LNCAP (cell line): ENCODE measurements around the gene GAPDHS.
A peak's percentile ranks its signal among the peaks of the same experiment; 100 is the strongest.

Source experiments
- TF ChIP-seq, protein P1 (sequence below): fragments of 450-650 bp; IDR thresholded peaks from 2 replicates; pipeline ENCODE4 v1.5.1; 2017; ENCODE audit warnings: mild to moderate bottlenecking

GAPDHS gene

DNA sequence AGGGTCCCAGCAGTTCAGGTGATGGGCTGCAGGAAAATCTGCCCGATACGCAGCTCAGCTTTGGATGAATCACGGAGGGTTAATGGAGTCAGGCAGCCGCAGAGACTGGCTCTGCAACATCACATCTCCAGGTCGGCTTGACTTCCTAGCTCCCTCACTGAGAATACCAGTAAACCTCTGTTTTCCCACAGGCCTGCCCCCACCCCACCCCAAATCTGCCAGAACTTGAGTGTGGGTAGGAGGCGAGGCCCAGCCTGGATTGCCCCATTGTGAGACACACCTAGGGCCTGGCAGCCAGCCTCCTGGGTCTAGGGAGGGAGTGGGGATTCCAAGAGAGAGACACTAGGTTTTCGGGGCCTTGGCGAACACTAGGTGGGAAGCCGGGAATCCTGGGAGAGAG lies 39.3 kb upstream of the GAPDHS start:
- TF ChIP-seq, protein P1, sequence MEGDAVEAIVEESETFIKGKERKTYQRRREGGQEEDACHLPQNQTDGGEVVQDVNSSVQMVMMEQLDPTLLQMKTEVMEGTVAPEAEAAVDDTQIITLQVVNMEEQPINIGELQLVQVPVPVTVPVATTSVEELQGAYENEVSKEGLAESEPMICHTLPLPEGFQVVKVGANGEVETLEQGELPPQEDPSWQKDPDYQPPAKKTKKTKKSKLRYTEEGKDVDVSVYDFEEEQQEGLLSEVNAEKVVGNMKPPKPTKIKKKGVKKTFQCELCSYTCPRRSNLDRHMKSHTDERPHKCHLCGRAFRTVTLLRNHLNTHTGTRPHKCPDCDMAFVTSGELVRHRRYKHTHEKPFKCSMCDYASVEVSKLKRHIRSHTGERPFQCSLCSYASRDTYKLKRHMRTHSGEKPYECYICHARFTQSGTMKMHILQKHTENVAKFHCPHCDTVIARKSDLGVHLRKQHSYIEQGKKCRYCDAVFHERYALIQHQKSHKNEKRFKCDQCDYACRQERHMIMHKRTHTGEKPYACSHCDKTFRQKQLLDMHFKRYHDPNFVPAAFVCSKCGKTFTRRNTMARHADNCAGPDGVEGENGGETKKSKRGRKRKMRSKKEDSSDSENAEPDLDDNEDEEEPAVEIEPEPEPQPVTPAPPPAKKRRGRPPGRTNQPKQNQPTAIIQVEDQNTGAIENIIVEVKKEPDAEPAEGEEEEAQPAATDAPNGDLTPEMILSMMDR: no peak

DNA sequence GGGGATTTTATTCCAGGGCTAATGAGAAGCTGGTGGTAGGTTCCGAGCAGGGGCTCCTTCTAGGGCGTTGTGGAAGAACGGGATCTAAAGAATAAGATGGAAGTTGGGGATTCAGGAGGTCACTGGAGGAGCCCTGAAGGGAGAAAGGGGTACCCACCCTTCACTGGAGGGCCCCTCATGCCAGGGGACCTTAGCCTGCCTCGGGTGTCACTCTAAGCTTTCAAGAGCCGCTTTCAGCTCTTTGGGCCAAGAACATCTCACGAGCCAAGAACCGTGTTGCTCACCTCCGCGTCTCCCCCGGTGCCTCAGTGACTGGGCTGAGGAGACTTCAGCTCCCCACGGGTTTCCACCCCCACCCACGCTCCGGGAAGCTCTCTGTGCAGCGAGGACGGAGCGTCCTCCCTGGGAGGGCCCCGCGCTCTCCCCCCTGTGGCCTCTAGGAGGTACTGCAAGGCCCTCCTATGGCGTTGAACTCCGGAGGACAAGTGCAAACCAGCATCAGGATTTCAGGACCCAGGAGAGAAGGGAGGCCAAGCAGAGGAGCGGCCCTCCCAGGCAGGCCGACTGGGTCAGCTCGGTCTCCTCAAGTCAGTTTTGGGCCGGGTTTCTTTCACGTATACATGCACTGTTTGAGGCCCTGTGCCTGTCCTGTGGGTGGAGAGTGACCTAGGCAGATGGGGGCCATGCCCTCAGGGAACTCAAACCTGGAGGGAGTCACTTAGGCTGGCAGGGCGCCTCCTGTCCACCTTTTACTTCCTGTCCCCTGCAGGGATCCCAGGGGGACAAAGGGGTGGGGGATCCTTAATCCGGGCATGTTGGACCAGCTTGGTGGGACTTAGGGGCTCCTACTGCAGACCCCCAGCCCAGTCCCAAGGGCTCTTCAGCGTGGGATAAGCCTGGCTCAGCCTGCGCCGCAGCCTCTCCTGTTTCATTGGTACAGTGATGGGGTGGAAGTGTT lies 37.9 kb upstream of the GAPDHS start:
- TF ChIP-seq, protein P1: peak; percentile 89

DNA sequence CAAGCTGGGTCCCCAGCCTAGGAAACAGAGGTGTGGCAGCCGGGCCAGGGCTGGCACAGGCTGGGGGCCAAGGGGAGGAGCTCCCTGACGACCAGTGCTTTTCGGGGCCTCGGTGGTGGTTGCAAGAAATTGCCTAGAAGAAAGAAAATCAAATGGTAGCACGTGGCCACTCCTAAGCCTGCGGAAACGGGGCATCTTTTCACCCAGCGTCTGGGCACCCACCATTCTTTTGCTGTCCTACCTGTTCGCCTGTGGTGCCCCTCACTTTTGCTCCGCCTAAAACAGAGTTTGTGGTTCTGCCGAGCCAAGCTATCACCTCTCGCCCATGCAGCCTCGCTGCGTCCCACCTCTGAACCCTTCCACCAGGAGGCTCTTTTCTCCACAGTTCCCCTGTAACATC lies 35.9 kb upstream of the GAPDHS start:
- TF ChIP-seq, protein P1: no peak

DNA sequence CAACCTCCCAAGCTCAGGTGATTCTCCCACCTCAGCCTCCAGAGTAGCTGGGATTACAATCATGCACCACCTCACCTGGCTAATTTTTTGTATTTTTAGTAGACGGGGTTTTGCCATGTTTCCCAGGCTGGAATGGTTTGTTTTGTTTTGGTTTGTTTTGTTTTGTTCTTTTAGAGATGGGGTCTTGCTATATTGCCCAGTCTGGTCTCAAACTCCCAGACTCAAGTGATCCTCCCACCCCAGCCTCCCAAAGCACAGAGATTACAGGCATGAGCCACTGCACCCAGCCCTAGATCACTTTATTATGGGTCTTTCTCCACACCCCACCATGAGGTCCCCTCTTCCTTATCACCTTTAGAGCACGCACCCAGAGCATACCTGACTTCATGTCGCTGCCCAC lies 35.0 kb upstream of the GAPDHS start:
- TF ChIP-seq, protein P1: no peak

DNA sequence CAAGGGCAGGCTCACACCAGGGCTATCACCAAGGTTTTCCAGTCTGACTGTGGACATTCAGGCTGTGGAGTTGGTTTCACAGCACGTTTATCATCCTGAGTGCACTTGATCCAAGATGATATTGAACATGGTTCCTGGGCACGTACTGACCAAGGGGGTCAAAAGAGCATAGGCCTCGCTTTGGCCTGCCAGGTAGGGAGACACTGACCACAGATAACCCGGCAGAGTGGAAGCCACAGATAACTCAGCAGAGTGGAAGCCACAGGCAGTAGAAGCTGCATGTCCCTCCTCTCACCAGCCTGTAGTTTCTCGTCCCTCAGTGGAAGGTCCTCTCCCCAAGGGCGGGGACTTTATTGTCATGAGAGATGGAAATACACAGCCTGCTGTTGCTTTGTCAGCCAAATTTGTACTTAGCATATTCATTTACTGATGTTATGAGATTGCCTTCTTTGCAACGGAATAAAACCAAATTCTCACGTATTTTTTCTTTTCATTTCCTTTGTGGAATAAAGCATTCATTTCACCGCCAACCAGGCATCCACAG lies 34.2 kb upstream of the GAPDHS start:
- TF ChIP-seq, protein P1: no peak

DNA sequence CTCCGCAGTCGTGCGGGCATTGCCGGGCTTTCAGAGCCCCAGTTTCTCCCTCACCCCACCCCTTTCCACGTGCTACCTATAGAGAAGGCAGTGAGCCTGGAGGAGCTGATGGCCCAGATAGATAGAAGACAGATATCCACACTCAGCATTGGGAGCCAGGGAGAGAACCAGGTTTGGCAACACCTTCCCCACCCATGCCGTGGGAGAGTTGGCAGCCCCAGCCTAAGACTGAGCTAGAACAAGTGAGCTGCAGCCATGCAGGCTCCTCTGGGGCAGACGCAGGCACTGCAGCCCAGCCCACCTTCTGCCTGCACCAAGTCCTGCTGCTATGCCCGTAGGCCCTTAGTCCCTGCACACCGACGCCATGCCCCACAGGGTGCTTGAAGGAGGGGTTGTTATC lies 32.6 kb upstream of the GAPDHS start:
- TF ChIP-seq, protein P1: no peak

DNA sequence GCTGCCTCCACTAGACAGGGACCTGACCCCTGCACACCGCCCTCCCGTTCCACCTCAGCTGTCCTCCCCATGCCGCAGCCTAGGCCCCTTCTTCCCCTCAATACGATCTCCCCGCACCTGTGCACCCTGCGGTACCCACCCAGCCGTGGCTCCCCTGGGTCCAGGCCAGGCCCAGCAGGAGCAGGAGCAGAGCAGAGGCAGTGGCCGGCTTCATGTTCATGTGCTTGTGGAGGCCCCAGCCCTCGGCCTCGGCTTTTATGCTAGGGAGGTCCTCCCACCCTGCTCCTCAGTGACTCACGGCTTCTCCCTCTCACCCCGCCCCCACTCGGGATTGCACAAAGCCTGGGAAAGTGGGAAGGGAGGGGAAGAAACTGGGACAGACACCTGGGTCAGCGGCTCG lies 31.6 kb upstream of the GAPDHS start:
- TF ChIP-seq, protein P1: no peak
